Measurements from ENCODE around the gene LRR1.

DNA sequence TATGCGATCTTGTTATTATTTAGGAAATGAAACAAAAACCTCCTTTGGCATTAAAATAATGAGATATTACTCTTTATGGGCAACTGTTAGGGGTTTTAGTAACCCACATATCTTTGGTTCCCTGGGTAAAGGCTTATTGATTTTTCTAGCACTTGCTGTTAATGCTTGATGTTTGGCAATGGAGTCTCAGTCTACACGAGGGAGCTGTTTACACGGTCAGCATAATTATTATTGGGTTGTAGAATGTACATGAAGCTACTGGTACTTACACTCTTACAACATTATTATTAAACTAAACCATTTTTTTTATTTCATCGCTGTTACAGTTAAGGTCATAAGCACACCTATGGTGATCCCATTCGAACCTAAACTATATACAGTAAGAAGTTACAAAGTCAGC, 24.7 kb upstream of the LRR1 start:
- TF ChIP-seq, protein P1, sequence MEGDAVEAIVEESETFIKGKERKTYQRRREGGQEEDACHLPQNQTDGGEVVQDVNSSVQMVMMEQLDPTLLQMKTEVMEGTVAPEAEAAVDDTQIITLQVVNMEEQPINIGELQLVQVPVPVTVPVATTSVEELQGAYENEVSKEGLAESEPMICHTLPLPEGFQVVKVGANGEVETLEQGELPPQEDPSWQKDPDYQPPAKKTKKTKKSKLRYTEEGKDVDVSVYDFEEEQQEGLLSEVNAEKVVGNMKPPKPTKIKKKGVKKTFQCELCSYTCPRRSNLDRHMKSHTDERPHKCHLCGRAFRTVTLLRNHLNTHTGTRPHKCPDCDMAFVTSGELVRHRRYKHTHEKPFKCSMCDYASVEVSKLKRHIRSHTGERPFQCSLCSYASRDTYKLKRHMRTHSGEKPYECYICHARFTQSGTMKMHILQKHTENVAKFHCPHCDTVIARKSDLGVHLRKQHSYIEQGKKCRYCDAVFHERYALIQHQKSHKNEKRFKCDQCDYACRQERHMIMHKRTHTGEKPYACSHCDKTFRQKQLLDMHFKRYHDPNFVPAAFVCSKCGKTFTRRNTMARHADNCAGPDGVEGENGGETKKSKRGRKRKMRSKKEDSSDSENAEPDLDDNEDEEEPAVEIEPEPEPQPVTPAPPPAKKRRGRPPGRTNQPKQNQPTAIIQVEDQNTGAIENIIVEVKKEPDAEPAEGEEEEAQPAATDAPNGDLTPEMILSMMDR (IDR thresholded peaks at IDR 0.05): no peak
- TF ChIP-seq POLR2A (IDR thresholded peaks at IDR 0.05): no peak
